ENCODE data around the gene ZNF235. TPM values are rescaled to one million over a fixed set of nuclear protein-coding genes. Genes with fewer than 3 reads are reported as not detected.

Gene ZNF235
- 2.9 and 5.5 TPM in 2 replicates for total RNA-seq

GRCh38 chr19:44304659-44305193, at the start of gene ZNF235:
TSS of gene ZNF235 (minus strand) at chr19:44305025. CDS start at chr19:44303404, 1,621 bp downstream.

Other genes with a start within 250 kb of the ZNF235 start
- 2.3 and 3.0 TPM in 2 replicates for gene ZNF284, start 232.9 kb downstream of the ZNF235 start, total RNA-seq
- 16.9 and 38.9 TPM in 2 replicates for gene ZNF224, start 210.7 kb downstream of the ZNF235 start, total RNA-seq
- gene ZNF225, start 191.6 kb downstream of the ZNF235 start, total RNA-seq = 4.5 and 7.6 TPM in 2 replicates
- 7.8 and 13.8 TPM in 2 replicates for gene ZNF234, start 163.5 kb downstream of the ZNF235 start, total RNA-seq
- 11.7 and 15.5 TPM in 2 replicates for gene ZNF226, start 139.9 kb downstream of the ZNF235 start, total RNA-seq
- gene ZNF227, start 92.5 kb downstream of the ZNF235 start, total RNA-seq = 16.2 and 18.4 TPM in 2 replicates
- gene ZNF233, start 45.1 kb downstream of the ZNF235 start, total RNA-seq = 0.32 and 1.1 TPM in 2 replicates
- gene ZNF112, start 51.7 kb upstream of the ZNF235 start, total RNA-seq = 7.8 and 16.1 TPM in 2 replicates
- 1.9 and 5.3 TPM in 2 replicates for gene ZNF285, start 96.6 kb upstream of the ZNF235 start, total RNA-seq
- gene ZNF229, start 143.4 kb upstream of the ZNF235 start, total RNA-seq = 6.8 and 12.6 TPM in 2 replicates
- 10.1 and 13.4 TPM in 2 replicates for gene ZNF180, start 195.5 kb upstream of the ZNF235 start, total RNA-seq
- gene CEACAM20, start 224.7 kb upstream of the ZNF235 start, total RNA-seq = not detected in 2 replicates

Data from epithelial cell of umbilical artery (primary cell).